ENCODE data around the gene SREBF2.

- TF ChIP-seq USF2 (IDR thresholded peaks at IDR 0.05; ENCODE audit: low read length) (no peak), CTCF (IDR thresholded peaks at IDR 0.05; ENCODE audit: control extremely low read depth in 1 of 3, insufficient read depth in 1 of 3, low read depth in 1 of 3, low read length in 3 of 3) (no peak), KDM4A (IDR thresholded peaks at IDR 0.05; ENCODE audit: low read depth, low read length, severe bottlenecking) (no peak), SIRT6 (IDR thresholded peaks at IDR 0.05; ENCODE audit: low read length) (no peak)
Observed at GRCh38 chr22:41856469-41856868, 23.6 kb downstream of the SREBF2 start.

Measured in H1 (cell line).